KBM-7 (cell line): ENCODE results near the gene PTPRM.
A peak's percentile ranks its signal among the peaks of the same experiment; 100 is the strongest.
"Not testable (repeated sequence)": the region's sequence is repeated elsewhere in the genome, so short reads cannot be mapped to it uniquely, and the experiment has no call there.

Experiments used
- DNase-seq: peaks from one replicate; pipeline ENCODE4 v3.0.0-alpha.2; 2015
- in situ Hi-C: fragments of 300-500 bp; cut with MboI; formaldehyde crosslinking; loops from 2 replicates; pipeline ENCODE4 v1.14.3; 2020; ENCODE audit warnings: low sequenced_read_pairs, low pct_unique_long_range_greater_than_20kb, mixed read lengths

PTPRM gene

GRCh38 chr18:8413751-8414150, 846.6 kb downstream of the PTPRM start:
- in situ Hi-C loops, result no loop called here
- DNase-seq, result no peak

GRCh38 chr18:8416212-8417019, 849.3 kb downstream of the PTPRM start:
- DNase-seq, result no peak
- in situ Hi-C loops, result no loop called here

- DNase-seq, result no peak
- in situ Hi-C loops, result no loop called here
Observed at GRCh38 chr18:8422391-8422790, 855.3 kb downstream of the PTPRM start.

- DNase-seq, result no peak
- in situ Hi-C loops, result no loop called here
Observed at GRCh38 chr18:8423051-8423557, 856.0 kb downstream of the PTPRM start.

DNA sequence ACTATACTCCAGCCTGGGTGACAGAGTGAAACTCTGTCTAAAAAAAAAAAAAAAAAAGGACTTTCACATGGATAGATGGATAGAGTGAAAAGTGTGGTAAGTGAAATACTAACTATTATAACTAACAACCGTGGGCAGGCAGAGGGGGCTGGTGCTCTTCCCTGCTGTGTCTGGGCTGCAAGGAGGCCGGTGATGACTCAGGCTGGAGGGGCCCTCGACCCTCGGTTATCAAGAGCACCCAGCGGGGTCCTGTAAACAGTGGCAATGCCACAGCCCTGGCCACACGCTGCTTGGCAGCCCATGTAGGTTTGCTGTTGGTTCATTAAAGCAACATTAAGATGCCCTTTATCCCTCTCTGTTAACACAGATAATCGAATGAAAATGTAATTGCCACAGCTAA, 857.4 kb downstream of the PTPRM start:
- DNase-seq, result no peak
- in situ Hi-C loops, result no loop called here

GRCh38 chr18:8424917-8425725, 858.0 kb downstream of the PTPRM start:
- in situ Hi-C loops, result no loop called here
- no peak for DNase-seq

- in situ Hi-C loops, result no loop called here
- DNase-seq, result no peak
Observed at GRCh38 chr18:8426401-8426800, 859.3 kb downstream of the PTPRM start.

- in situ Hi-C loops, result no loop called here
- DNase-seq, result no peak
Observed at GRCh38 chr18:8427339-8427738, 860.2 kb downstream of the PTPRM start.

DNA sequence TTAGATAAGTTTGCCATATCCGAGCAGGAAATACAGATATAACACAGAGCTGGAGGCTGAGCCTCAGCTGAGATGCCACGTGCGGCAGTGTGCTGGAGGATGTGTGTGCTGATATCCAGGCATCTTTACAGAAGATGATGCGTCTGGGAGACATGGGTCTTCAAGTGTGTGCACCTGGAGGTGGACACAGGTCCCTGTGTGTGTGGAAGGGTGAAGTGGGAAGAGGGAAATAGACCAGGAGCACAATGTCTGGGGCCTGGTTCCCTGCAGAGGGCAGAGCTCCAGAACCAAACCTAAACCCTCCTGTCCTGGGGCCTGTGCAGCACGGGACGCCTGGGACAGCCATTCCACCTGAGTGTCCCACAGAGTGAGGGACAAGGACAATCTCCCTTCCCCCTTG, 861.8 kb downstream of the PTPRM start:
- no peak for DNase-seq
- in situ Hi-C loops, result no loop called here

DNA sequence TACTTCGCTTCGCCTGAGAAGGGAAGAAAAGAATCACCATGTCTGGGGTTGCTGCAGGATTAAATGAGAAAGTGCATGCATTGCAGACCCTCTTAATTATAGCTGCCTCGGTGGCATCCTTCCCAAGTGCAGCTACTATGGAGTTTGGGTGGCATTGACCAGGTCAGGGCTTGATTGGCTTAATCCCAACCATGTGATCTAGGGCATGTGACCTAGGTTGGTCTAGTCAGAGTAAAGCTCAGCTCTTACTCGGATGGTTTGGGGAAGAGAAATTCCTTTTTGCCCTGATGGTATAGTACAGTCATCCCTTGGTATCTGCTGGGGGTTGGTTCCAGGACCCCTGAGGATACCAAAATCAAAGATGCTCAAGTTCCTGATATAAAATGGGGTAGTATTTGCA, 863.9 kb downstream of the PTPRM start:
- in situ Hi-C loops, result no loop called here
- no peak for DNase-seq

- in situ Hi-C loops, result no loop called here
- no peak for DNase-seq
Observed at GRCh38 chr18:8433323-8433722, 866.2 kb downstream of the PTPRM start.

DNA sequence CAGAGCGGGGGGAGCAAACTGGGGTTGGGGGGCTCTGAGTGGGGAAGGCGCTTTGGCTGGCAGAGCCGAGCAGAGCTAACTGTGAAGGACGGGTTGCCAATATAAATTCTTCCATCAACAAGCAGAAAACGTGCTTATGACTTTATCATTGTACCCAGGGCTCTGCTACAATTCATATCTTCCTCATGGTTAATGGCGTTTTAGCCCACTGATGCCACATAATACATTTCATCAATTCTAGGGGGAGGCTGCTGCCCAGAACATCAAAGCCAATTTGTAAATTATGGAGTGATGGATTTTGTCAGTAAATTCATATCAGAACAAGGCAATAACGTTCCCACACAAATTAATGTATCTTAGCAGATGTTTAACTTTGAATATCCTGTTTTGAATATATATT, 866.7 kb downstream of the PTPRM start:
- no peak for DNase-seq
- in situ Hi-C loops, result no loop called here

DNA sequence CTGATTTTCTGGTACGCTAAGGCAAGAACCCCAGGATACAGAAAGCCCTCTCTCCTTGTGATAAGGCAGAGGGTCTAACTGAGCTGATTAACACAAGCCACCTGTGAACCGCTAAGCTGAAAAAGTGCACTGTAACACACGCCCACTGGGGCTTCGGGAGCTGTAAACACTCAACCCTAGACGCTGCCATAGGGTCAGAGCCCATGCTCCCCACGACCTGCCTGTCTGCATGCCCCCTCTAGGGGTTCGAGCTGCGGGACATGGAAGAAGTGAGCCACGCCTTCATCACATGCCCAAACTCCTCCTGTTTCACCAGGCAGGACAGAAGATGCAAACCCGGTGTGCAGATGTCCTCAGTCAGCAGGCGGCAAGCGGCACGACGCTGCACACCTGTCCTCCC, 868.3 kb downstream of the PTPRM start:
- in situ Hi-C loops, result no loop called here
- no peak for DNase-seq

DNA sequence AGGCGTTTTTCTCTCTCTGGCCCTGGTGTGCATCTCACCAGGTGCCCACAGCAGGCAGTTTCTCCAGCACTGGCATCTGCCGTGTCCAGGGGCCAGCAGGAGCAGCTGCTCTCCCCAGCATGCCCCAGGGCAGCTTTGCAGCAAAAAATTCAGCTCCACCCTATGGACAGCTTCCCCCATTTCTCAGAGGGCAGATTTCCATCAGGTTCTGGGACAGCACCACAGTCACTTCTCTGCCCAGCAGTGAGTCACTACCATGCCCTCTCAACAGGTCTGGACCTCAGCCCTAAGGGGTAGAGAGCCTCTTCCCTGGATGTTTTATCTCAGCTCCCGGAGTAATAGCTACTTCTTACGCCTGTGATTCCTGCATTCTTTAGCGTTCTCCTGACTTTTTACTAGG, 871.9 kb downstream of the PTPRM start:
- in situ Hi-C loops, result no loop called here
- DNase-seq, result no peak

GRCh38 chr18:8443505-8443904, 876.4 kb downstream of the PTPRM start:
- in situ Hi-C loops, result no loop called here
- no peak for DNase-seq

DNA sequence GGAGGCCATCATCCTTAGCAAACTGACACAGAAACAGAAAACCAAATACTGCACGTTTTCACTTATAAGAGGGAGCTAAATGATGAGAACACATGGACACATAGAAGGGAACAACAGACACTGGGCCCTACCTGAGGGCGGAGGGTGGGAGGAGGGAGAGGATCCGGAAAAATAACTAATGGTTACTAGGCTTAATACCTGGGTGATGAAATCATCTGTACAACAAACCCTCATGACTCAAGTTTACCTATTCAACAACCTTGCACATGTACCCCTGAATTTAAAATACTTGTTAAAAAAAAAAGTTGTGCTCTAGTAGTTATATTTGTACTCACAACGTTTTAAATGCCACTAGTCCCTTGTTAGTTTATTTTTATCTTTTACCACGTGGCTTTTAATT, 879.8 kb downstream of the PTPRM start:
- in situ Hi-C loops, DNase-seq: not testable (repeated sequence)

- DNase-seq, result no peak
- in situ Hi-C loops, result no loop called here
Observed at GRCh38 chr18:8448130-8448529, 881.0 kb downstream of the PTPRM start.

DNA sequence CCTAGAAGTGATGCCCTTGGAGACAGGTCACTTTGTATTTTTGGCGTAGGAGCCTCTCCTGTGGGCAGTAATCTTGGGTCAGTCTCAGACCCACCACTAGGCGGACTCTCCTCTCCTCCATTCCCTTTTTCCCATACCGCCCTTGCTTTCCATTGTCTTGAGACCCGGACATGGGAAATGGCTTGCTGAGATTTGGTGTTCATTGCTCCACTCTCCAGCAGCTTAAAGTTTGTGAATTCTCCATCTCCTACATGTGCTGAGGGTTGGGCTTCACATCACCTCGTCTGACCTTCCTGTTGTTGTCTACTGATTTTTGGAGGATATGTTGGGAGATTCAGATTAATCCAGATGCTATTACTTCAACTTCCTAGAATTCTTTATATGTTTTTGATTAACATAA, 882.9 kb downstream of the PTPRM start:
- in situ Hi-C loops, result no loop called here
- DNase-seq, result peak; percentile 20

DNA sequence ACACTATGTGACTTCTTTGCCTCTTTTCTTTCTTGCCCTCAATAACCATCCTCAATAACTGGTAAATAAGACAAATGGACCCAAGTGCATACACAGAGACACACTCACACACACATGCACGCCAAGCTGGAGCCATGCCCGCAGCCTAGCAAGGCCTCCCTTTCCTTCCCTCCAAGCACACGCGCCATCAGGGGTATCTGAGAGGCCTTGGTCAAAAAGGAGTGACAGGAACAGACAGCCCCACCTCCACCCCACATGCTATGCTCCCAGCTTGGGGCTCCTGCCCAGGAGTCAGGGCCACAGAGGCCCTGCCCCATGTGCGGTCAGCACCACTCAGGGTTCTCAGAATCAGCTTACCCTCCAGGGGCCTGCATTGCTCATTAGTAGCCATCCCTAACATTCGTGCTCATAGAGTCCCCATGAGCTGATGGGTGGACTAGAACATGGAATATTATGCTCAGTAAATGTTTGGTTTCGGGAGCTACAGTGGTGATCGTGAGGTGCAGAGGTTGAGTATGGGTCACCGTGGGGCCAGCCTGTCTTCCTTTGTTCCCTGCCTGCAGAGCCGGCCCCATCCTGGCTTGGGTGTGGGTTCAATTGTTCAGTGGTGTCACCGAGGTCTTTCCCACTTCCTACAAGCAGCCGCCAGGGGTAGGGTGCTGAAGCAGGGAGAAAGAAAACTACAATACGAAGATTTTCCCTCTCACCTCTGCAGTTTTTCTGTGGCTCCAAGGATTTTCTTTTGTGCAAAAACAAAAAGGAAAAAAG, 884.0 kb downstream of the PTPRM start:
- no peak for DNase-seq
- in situ Hi-C loops, result no loop called here

- DNase-seq, result no peak
- in situ Hi-C loops, result no loop called here
Observed at GRCh38 chr18:8453528-8453927, 886.4 kb downstream of the PTPRM start.
